HEK293T (cell line): Measurements from ENCODE around the gene SZT2.

Source experiments
- CTCF ChIA-PET: fragments of 350-600 bp; formaldehyde crosslinking; extraction: SDS; loops from one replicate; lab custom pipeline; 2021; ENCODE audit warnings: antibody characterized with exemption, inconsistent platforms; lab: Yijun Ruan, JAX
- POLR2A ChIA-PET: fragments of 350-600 bp; formaldehyde crosslinking; extraction: SDS; loops from one replicate; lab custom pipeline; 2020; ENCODE audit warnings: antibody characterized with exemption, inconsistent platforms; lab: Yijun Ruan, JAX
- DNase-seq: peaks from one replicate; pipeline ENCODE4 v3.0.0; 2012; ENCODE audit warnings: mixed read lengths; ENCODE audit errors: extremely low spot score
- ARNT ChIP-seq: fragments of 450-650 bp; IDR thresholded peaks from 2 replicates; pipeline ENCODE4 v1.6.1; 2017; ENCODE audit warnings: mild to moderate bottlenecking
- BHLHE40 ChIP-seq: fragments of 450-650 bp; IDR thresholded peaks from 2 replicates; pipeline ENCODE4 v1.6.1; 2016; ENCODE audit warnings: mild to moderate bottlenecking, moderate library complexity, borderline replicate concordance
- CTBP1 ChIP-seq: fragments of 450-650 bp; IDR thresholded peaks from 2 replicates; pipeline ENCODE4 v1.6.1; 2016; ENCODE audit warnings: borderline replicate concordance
- ELF4 ChIP-seq: fragments of 450-650 bp; IDR thresholded peaks from 2 replicates; pipeline ENCODE4 v1.6.1; 2017; ENCODE audit warnings: antibody characterized with exemption
- FOXA1 ChIP-seq: fragments of 450-650 bp; IDR thresholded peaks from 2 replicates; pipeline ENCODE4 v1.6.1; 2016; ENCODE audit warnings: mild to moderate bottlenecking
- FOXK2 ChIP-seq: fragments of 450-650 bp; IDR thresholded peaks from 2 replicates; pipeline ENCODE4 v1.6.1; 2016; ENCODE audit warnings: mild to moderate bottlenecking
- FOXM1 ChIP-seq: fragments of 450-650 bp; IDR thresholded peaks from 2 replicates; pipeline ENCODE4 v1.6.1; 2017; ENCODE audit warnings: mild to moderate bottlenecking, borderline replicate concordance
- HDGF ChIP-seq: fragments of 450-650 bp; IDR thresholded peaks from 2 replicates; pipeline ENCODE4 v1.6.1; 2017; ENCODE audit warnings: antibody characterized with exemption, borderline replicate concordance
- L3MBTL2 ChIP-seq: fragments of 450-650 bp; conservative IDR thresholded peaks from 2 replicates; pipeline ENCODE4 v1.6.1; 2016; ENCODE audit warnings: mild to moderate bottlenecking
- LEF1 ChIP-seq: fragments of 450-650 bp; IDR thresholded peaks from 2 replicates; pipeline ENCODE4 v1.6.1; 2017; ENCODE audit warnings: mild to moderate bottlenecking, borderline replicate concordance
- NFRKB ChIP-seq: fragments of 450-650 bp; IDR thresholded peaks from 2 replicates; pipeline ENCODE4 v1.6.1; 2016; ENCODE audit warnings: mild to moderate bottlenecking, moderate library complexity
- SP1 ChIP-seq: fragments of 450-650 bp; IDR thresholded peaks from 2 replicates; pipeline ENCODE4 v1.6.1; 2017
- SUZ12 ChIP-seq: fragments of 450-650 bp; IDR thresholded peaks from 2 replicates; pipeline ENCODE4 v1.6.1; 2016; ENCODE audit warnings: mild to moderate bottlenecking
- TARDBP ChIP-seq: fragments of 450-650 bp; IDR thresholded peaks from 2 replicates; pipeline ENCODE4 v1.6.1; 2016
- ZNF384 ChIP-seq: fragments of 450-650 bp; IDR thresholded peaks from 2 replicates; pipeline ENCODE4 v1.6.1; 2016
- TF ChIP-seq, protein P1 (sequence below): fragments of 450-650 bp; IDR thresholded peaks from 2 replicates; pipeline ENCODE4 v1.6.1; 2016

SZT2 gene

DNA sequence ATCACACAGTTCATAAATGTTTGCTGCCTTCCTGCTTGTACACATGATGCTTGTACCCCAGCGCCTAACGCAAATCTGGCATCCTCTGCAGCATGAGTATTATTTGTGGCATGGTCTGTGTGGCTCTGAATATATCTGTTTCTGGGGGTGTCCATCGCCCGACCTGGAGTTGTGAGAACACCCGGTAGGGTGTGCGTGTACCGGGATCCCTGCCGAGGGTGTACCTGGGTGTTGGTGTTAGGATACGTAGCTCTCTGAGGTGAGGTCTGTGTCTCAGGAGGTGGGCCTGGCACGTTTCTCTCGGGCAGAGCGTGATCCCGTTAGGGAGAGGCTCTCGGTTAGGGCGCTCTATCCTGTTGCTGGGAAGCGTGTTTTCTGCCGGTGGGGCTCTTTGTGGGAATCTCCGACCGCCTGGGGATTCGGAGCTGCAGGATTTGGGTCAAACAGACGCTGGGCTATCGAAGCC is 41.3 kb upstream of the SZT2 start:
- peak; percentile 36 for DNase-seq
- TF ChIP-seq HDGF, result no peak
- no peak for TF ChIP-seq ELF4
- TF ChIP-seq, protein P1, sequence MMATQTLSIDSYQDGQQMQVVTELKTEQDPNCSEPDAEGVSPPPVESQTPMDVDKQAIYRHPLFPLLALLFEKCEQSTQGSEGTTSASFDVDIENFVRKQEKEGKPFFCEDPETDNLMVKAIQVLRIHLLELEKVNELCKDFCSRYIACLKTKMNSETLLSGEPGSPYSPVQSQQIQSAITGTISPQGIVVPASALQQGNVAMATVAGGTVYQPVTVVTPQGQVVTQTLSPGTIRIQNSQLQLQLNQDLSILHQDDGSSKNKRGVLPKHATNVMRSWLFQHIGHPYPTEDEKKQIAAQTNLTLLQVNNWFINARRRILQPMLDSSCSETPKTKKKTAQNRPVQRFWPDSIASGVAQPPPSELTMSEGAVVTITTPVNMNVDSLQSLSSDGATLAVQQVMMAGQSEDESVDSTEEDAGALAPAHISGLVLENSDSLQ, result no peak
- TF ChIP-seq SUZ12, result no peak
- no peak for TF ChIP-seq L3MBTL2
- no peak for TF ChIP-seq FOXK2
- TF ChIP-seq NFRKB, result no peak
- TF ChIP-seq ARNT, result no peak
- TF ChIP-seq TARDBP, result no peak
- no peak for TF ChIP-seq FOXM1
- TF ChIP-seq FOXA1, result no peak
- no peak for TF ChIP-seq ZNF384
- TF ChIP-seq LEF1, result no peak
- no peak for TF ChIP-seq SP1
- TF ChIP-seq CTBP1, result no peak
- no peak for TF ChIP-seq BHLHE40
- ChIA-PET CTCF (no interaction called here), POLR2A (interaction anchor here (0.6 to 4.5 kb wide), 13 partner anchors 9 to 1645 kb away, joined by 3 to 39 read pairs (median 4); partner anchors contain the start of genes CDC20, MED8, MPL and SZT2)

DNA sequence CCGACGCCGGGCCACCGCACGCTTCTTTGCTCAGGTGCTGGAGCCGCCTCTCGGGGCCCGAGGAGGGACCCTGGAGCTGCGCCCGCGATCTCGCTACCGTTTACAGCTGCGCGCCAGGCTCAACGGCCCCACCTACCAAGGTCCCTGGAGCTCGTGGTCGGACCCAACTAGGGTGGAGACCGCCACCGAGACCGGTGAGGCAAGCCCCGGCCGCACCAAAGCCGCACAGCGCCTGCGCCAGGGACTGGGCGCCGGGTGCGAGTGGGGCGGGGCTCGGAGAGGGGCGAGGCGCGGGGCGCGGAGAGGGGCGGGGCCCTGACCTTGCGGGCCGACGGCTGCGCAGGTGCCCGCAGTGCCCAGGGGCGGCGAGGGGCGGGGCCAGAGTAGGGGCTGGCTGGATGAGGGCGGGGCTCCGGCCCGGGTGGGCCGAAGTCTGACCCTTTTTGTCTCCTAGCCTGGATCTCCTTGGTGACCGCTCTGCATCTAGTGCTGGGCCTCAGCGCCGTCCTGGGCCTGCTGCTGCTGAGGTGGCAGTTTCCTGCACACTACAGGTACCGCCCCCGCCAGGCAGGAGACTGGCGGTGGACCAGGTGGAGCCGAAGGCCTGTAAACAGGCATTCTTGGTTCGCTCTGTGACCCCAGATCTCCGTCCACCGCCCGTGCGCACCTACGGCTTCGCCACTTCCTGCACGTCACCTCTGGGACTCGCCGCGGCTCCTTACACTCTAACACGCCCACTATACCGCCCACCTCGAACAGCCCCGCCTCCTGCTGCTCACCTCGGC is 40.7 kb upstream of the SZT2 start:
- peak; percentile 95 for DNase-seq
- ChIA-PET CTCF (no interaction called here), POLR2A (interaction anchor here (0.6 to 4.5 kb wide), 12 partner anchors 9 to 67 kb away, joined by 3 to 39 read pairs (median 4); partner anchors contain the start of genes CDC20, MED8, MPL and SZT2)
- TF ChIP-seq SUZ12, result no peak
- no peak for TF ChIP-seq ARNT
- TF ChIP-seq L3MBTL2, result peak; percentile 94

DNA sequence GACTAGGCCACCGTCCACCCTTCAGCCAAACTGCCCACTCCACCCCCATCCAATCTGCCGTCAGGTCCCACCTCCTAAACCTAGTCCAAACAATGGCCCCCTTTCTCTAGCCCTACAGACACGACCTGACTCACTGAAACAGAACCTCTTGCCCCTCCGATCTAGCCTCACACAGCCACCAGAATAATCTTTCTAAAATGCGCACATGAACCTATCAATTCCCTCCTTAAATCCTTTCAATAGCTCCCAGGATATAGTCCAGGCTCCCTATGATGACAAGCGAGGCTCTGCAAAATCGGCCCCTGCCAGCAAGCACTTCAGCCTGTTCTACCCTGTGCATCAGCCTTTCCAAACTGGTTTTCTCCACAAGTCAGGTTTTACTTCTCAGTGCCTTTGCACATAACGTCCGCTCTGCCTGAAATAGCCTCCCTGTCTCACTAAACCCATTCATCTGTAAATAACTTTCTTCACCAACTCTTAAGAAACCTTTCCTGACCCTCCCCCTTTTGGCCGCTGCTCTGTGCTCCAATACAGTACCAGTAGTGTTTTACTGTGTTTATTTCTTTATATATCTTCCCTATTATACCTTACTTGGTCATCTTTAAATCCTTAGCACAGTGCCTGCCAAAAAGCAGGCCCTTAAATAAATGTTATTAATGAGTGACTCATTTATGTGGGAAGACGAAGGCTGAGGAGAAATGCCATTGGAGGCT is 39.9 kb upstream of the SZT2 start:
- CTCF ChIA-PET, result interaction anchor here (0.6 kb wide), 1 partner anchor 8 kb away, joined by 3 read pairs; no protein-coding TSS in a partner anchor
- no peak for DNase-seq
- TF ChIP-seq HDGF (no peak), L3MBTL2 (peak; percentile 44; the same call in 1 of the 2 replicates), TARDBP (no peak)
- POLR2A ChIA-PET, result interaction anchor here (1.5 to 4.5 kb wide), 3 partner anchors 8 to 40 kb away, joined by 3 to 39 read pairs (median 4); partner anchors contain the start of genes CDC20, MED8 and SZT2

DNA sequence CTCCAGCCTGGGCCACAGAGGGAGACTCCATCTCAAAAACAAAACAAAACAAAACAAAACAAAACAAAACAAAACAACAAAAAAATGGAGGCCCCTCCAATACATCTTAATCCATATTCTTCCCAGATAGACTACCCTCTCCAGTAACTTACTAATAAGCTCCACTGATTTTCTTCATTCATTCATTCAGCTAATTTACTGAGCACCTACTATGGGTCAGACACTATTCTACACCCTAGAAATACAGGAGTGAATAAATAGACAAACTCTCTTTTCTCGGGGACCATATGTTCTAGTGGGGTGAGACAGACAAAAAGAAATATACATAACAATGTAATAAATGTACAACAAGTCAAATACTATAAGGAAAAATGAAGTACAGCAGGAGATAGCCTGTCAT is 38.7 kb upstream of the SZT2 start:
- POLR2A ChIA-PET, result interaction anchor here (4.5 kb wide), 1 partner anchor 7 kb away, joined by 39 read pairs; the partner anchor contains the start of gene CDC20
- CTCF ChIA-PET, result interaction anchor here (0.9 kb wide), 1 partner anchor 40 kb away, joined by 3 read pairs; no protein-coding TSS in a partner anchor
- TF ChIP-seq SP1 (no peak), TARDBP (no peak), FOXM1 (no peak), ZNF384 (no peak), FOXA1 (no peak), ELF4 (no peak), SUZ12 (no peak), ARNT (no peak), CTBP1 (no peak), BHLHE40 (no peak), L3MBTL2 (no peak)
- no peak for DNase-seq

DNA sequence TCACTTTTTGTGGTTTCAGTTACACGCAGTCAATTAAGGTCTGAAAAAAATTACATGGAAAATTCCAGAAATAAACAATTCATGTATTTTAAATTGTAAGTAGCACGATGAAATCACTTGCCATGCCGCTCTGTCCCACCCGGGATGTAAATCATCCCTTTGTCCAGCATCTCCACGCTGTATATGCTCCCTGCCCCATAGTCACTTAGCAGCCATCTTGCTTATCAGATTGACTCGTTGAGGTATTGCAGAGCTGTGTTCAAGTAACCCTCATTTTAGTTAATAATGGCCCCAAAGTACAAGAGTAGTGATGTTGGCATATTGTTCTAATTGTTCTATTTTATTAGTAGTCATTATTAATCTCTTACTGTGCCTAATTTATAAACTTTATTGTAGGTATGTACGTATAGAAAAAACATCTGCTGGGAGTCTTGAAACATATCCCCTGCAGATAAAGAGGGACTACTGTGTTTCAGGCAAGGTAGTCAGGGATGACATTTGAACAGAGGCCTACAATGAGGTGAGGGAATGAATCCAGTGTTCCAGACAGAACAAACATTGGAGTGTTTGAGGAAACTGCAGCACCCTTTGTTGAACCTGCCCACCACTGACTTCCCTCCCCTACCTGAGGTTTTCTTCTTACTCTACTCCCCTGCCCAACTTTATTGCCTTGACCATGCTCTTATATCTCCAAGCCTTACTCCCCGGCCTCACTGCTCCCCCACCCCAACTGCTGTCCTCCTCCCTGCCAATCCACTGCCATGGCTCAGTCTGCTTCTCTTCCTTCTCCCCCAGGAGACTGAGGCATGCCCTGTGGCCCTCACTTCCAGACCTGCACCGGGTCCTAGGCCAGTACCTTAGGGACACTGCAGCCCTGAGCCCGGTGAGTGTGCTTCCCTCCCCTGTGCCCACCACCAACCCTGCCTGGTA is 38.0 kb upstream of the SZT2 start:
- ChIA-PET POLR2A (interaction anchor here (0.8 kb wide), 1 partner anchor 37 kb away, joined by 3 read pairs; no protein-coding TSS in a partner anchor), CTCF (no interaction called here)
- TF ChIP-seq NFRKB (no peak), LEF1 (no peak), HDGF (no peak), SUZ12 (no peak), ARNT (no peak)
- TF ChIP-seq, protein P1, result no peak
- no peak for DNase-seq

DNA sequence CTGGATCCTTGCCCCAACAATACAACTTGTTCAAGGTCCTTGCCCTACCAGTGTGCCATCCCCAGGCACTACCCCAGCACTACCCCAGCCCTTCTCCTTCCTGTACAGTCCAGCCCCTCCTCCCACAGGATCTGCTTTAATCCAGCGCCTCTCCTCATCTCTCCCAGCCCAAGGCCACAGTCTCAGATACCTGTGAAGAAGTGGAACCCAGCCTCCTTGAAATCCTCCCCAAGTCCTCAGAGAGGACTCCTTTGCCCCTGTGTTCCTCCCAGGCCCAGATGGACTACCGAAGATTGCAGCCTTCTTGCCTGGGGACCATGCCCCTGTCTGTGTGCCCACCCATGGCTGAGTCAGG is 37.4 kb upstream of the SZT2 start:
- ChIA-PET CTCF (no interaction called here), POLR2A (interaction anchor here (1.1 kb wide), 1 partner anchor 298 kb away, joined by 3 read pairs; the partner anchor contains the start of gene KDM4A)
- no peak for DNase-seq

More for the DNA sequence above, 37.4 kb upstream of the SZT2 start:
- TF ChIP-seq, protein P1, result no peak
- no peak for TF ChIP-seq SUZ12
- TF ChIP-seq ELF4, result no peak
- no peak for TF ChIP-seq FOXA1
- TF ChIP-seq FOXK2, result no peak
- no peak for TF ChIP-seq HDGF
- TF ChIP-seq ZNF384, result no peak
- no peak for TF ChIP-seq ARNT
- no peak for TF ChIP-seq TARDBP
- TF ChIP-seq FOXM1, result no peak
- no peak for TF ChIP-seq L3MBTL2
- TF ChIP-seq SP1, result no peak
- TF ChIP-seq NFRKB, result no peak
- TF ChIP-seq CTBP1, result no peak
